GM15510 (cell line): ENCODE data around the gene SNTG2.

Experiments used
- POLR2A ChIP-seq: IDR thresholded peaks from 3 replicates; pipeline ENCODE4 v1.6.1; 2011; ENCODE audit warnings: borderline replicate concordance; ENCODE audit not compliant: insufficient read length; ENCODE audit errors: extremely low read depth

Gene SNTG2

GRCh38 chr2:1413156-1413710, 462.6 kb downstream of the SNTG2 start, which contains the start of gene TPO:
Gene TPO (plus strand): TSS chr2:1413463. CDS start chr2:1414409, 946 bp downstream.
- no peak for TF ChIP-seq POLR2A

GRCh38 chr2:1414121-1414520, 463.5 kb downstream of the SNTG2 start:
- TF ChIP-seq POLR2A = no peak

- TF ChIP-seq POLR2A = no peak
Measured at GRCh38 chr2:1415501-1415900, 464.9 kb downstream of the SNTG2 start.
